Superior temporal gyrus (tissue), 1 donor: ENCODE results near the gene HMGN1.

Source experiments
- DNase-seq: peaks from one replicate; pipeline ENCODE4 v3.0.0-alpha.2; 2016; ENCODE audit errors: extremely low spot score

HMGN1 gene

DNA sequence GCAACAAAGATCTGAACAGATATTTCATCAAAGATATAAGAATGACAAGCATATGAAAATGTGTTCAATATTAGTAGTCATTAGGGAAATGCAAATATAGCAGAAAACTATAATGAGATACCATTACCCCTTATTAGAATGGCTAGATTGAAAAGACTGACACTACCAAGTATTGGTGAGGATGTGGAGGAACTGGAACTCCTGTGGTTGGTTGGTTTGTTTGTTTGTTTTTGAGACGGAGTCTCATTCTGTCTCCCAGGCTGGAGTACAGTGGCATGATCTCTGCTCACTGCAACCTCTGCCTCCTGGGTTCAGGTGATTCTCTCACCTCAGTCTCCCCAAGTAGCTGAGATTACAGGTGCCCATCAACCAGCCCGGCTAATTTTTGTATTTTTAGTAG is 18.9 kb upstream of the HMGN1 start:
- DNase-seq, result no peak

DNA sequence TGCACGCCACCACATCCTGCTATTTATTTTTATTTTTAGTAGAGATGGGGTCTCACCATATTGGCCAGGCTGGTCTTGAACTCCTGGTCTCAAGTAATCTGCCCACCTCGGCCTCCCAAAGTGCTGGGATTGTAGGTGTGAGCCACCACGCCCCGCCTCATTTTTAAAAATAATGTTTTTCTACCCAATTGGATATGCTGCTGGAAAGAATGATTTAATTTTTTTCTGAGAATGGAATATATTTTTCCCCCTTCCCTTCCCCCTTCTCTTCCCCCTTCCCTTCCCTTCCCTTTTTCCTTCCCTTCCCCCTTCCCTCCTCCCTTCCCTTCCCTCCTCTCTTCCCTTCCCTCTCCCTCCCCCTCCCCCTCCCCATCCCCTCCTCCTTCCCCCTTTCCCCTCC is 17.7 kb upstream of the HMGN1 start:
- no peak for DNase-seq

DNA sequence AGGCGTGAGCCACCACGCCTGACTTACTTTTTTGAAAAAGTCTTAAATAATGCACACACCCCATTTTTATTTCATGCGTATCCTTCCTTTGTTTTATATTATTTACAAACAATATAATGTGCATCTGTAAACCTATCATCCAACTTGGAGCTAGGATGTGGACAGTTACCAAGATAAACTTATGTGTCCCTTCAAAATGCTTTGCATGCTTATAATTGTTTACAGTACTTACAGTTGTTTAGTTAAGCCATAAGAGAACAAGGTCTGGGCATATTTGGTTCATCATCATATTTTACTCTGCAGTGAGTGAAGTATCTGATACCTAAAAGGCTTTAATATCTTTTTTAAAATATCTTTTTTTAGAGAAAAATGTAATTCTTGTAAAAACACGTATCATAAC is 16.1 kb upstream of the HMGN1 start:
- no peak for DNase-seq

DNA sequence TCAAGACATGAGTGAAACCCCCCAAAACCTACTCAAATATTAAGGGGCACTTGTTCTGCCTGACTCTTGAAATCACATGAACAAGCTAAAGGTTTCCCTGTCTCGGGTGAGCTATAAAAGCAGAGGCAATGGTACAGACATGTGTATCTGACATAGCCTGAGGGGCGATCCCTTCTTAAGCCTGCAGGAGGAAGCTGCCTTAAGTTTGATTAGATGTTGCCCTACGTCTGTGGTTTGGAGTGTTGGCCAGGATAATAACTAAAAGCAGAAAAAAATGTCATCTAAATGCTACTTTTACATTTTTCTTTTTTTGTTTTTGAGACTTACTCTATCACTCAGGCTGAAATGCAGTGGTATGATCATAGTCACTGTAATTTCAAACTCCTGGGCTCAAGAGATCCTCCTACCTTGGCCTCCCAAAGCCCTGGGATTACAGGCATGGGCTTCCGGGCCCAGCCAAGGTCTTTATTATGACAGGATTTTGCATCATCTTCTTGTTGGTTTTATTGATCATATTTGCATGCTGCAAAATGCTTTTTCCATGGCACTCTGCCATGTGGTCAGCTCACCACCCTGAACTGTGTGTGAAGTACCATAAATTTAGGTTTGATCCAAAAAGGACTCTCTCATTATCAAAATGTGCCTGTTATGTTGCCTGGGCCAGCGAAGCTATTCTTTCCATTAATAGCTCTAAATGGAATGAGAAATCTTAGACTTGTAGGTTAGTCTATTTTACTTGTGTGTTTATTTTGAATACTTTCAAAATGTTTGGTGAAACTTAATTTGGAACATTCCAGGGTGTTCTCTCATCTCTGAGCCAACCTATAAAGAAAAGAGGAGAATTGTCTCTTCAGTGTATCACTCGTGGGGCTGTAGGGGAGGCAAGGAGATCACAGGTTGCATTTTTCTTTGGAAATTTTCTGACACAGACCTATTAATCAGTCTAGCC is 15.0 kb upstream of the HMGN1 start:
- no peak for DNase-seq

DNA sequence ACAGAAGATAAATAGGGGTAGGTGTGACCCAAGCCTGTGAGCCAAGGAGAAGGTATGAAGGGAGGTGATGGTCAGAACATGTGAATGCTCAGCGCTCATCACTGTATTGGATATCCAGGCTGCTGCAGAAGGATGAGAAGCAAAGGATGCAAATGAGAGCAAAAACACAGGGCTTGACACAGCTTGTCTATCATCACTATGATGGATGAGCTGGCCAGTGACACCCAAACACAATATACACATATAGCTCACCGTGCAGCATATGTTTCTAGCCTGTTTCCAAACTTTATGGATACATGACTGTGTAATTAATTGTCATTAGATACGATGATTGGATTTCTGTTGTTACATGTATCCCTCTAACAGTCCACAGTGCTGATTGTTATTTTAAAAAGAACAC is 13.8 kb upstream of the HMGN1 start:
- DNase-seq, result no peak

DNA sequence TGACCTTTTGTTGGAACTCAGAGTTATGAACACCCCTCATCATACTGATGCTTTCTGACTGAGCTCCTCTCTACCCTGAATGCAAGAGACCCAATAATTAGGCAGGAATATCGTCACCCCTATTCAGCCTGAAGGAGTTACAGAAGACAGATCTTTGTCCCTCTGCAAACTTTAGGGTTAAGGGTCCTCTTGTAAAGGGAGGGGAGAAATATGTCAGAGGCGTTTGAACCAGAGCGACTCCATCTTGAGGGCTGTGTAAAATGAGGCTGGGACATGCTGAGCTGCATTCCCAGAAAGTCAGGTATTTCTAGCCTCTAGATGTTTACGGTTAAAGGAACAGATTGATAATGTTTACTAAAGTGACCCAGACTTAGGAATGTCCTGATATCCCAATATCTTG is 10.5 kb upstream of the HMGN1 start:
- no peak for DNase-seq

DNA sequence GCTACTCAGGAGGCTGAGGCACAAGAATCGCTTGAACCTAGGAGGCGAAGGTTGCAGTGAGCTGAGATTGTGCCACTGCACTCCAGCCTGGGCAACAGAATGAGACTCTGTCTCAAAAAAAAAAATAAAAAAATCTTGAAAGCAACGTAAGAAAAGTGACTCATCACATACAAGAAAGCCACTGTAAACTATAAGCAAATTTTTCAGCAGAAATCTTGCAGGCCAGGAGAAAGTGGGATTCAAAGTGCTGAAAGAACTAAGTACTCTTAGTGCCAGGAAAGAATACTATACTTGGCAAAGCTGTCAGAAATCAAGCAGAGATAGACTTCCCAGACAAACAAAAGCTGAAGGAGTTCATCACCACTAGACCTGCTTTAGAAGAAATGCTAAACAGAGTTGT is 4.4 kb upstream of the HMGN1 start:
- no peak for DNase-seq

DNA sequence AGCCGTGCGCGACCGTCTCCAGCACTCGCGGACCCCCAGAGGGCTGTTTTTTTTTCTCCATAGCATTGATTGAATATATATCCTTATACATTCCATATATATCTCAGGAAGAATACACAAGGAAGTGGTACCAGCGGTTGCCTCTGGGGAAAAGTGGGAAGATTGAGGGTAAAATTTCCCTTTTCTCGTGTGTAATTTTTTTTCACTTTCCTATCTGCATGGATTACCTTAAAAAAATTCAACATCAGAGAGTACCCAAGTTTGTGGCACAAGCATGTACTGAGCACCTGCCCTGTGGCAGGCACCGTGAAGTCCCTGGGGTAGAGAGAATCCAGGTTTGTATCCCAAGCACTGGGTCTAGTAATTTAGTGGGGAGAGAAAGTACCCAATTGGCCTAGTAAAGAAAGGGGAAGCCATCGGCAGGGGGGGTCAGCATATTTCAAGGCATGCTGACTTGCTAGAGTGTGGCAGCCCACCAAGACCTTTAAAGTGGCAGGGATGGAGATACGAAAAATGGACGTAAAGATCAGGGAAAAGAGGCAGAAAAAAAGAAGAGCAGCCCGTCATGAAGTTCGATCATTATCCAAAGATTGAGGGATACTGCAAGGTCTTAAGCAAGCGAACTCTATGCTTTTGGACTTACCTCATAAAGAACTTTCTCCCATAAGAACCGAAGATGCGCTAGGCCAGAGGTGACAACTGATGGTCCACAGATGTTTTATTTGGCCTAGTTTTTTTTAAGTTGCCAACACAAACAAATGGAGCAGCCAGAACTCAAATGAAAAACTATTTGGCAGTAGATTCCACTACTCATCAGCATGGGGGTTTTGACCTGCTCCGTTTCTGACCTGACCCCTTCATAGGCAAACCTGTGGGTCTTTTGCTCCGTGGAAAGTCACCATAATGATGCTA is 1.5 kb upstream of the HMGN1 start:
- no peak for DNase-seq

DNA sequence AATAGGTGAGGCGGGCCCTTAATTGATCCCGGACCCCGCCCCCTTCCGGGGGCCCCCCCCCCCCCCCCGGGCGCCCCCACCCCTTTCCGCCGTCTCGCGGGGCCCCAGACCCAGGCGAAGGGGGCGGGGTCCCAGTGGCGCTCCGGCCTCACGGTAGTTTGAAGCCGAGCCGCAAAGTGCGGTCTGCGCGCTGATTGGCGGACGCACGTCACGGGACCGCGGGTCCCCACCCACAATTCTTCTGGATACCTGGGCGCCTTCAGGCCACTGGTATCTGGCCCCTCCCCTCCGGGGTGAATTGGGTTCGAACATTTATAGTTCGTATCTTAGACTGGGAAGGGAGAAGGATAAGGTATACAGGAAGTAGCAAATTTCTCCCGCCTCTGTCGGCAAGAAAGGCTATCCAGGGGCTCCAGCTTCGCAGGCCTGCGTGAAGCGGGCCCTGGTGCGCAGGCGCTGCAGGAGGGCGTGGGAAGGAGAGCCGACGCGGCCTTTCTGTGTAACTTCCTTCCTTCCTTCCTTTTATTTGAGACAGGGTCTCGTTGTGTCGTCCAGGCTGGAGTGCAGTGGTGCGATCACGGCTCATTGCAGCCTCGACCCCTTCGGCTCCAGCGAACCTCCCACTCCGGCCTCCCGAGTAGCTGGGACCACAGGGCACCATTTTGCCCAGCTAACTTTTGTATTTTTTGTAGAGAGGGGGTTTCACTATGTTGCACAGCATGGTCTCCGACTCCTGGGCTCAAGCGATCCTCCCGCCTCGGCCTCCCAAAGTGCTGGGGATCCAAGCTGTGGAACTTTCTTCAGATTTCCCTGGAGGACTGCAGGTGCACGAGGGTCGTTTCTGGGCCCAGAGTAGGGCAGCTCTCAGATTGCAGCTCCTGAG is 564 bp upstream of the HMGN1 start:
- peak; percentile 97 for DNase-seq

DNA sequence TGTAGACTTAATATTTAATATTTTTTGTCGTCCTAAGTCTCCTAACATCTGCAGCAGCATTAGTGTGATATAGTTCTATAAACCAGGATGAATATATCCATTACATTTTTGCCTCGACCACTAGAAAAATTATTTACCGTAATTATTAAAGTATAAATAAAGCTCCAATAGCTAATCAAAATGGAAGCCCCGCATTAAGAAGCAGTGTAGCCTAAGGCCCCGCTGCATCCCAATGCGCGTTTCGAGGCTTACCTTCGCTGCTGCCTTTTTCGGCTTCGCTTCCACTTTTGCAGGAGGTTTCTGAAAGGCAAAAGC is 891 bp downstream of the HMGN1 start:
- DNase-seq, result no peak

DNA sequence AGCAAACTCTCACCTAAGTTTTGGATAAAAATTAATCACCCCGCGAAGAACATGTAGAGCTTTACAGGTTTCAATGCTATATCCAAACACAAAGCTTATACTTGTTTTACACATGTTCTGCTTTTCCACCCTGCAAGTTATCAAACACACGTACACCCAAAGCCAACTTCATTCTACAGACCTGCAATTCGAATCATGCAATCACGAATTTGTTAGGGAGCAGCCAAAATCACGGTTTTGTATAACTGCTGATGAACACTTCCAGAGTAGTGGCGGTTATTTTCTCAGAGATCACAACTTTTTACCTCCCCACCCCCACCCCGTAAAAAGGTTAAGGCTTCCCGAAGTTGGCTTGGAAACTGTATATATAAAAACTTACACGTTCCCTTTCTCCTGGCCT is 1.4 kb downstream of the HMGN1 start:
- no peak for DNase-seq

DNA sequence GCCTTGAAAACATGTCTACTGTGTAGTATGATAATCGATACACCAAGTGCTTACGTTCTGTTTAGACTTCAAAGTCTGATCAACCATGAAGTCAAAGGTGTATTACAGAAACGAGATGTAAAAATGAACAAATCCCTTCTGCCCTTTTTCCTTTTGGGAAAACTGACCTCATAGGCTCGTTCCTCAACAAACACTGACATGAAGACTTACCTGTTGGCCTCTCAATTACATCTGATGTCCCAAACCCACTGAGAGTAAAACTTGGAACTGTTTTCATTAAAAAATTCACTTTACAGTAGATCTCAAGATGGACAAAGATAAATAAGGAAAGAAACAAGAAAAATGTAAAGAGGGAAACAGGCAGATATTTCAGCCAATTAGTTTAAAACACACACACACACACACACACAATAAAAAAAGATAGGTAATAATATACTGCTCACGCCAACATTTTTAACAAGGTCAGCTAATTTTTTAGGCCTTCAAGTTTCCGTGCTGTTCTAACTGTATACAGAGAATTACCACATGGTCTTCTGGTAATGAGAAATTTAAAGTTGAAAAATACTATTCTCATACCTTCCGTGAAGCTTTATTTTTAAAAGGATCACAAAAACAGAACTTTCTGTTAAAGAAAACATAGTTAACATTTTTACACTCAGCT is 2.1 kb downstream of the HMGN1 start:
- no peak for DNase-seq

DNA sequence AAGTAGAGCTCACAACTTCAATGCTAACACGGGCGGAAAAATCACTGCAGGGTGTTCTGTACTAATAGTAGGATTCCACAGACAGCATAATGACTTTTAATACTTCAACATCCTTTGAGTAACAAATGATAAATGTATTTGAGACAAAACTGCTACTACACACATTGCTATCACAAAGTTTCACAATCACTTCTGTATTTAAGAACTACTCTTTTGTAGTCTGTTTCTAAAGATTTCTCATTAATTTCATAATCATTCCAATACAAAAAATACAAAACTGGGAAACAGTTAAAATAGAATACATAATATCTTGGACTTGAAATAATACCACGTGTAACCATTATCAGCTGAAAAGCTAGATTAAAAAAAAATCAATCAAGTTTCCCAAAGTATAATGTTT is 2.7 kb downstream of the HMGN1 start:
- DNase-seq, result no peak

DNA sequence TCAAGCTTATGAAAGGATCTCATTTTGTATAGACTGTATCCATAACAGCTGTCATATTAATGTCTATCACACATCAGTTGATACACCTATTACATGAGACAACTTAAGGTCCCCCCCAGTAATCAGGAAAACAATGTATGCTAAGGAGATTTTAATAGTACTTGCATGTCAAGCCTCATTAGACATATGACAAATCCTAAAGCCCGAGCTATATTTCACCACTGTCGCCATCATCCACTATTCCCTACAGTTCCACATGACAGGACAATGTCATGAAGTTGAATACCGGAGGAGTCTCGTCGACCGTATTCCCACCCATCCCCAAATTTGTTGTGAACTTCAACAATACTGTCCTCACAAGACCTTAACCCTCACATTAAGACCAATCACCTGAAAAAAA is 3.4 kb downstream of the HMGN1 start:
- DNase-seq, result no peak

DNA sequence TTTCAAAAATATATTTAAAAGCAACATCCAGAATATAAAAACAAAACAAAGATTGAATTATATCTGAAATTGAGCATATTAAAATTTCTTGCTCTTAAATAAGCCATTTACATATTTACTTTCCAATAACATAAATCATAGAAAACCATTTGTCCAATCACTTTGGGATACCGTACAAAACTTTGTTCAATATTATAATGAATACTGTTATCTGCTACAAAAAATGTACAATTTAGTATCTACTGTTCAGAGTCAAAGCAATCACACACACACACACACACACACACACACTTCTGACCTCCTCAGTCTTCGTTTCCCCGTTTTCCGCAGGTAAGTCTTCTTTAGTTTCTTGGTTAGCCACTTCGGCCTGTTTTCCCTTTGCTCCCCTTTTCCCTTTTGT is 4.0 kb downstream of the HMGN1 start:
- no peak for DNase-seq

DNA sequence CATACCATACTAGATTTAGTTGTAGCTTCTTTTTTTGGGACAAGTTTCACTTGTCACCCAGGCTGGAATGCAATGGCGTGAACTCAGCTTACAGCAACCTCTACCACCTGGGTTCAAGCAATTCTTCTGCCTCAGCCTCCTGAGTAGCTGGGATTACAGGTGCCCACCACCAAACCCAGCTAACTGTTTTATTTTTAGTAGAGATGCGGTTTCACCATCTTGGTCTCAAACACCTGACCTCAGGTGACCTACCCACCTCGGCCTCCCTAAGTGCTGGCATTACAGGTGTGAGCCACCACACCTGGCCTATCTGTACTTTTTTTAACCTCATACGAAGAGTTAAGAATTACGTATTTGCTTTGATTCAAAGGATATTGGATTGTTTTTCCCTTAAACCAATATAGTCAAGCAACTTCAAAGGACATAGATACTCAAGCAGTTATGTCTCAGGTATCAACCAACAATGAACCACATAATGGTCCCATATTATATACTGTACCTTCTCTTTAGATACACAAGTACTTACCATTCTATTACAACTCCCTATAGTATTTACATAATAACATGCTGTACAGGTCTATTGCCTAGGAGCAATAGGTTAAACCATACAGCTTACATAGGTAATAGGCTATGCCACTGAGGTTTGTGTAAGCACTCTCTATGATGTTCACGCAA is 7.5 kb downstream of the HMGN1 start:
- DNase-seq, result no peak

DNA sequence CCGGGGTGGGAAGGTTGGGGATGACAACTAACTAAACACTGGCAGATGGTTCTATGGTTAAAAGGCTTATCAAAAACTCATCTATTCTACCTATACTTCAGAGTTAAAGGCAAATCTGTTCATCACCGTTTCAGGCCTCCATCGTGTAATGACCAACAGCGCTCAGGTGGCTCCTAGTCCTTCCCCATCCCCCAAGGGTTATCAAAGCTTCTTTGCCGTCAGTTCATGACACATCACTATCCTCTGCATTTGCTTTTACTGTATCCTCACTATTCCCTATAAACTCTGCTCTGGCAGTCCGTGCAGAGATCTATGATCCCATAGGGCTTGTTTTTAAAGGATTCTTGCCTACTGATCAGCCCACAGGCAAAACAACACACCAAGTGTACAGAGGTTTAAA is 8.2 kb downstream of the HMGN1 start:
- no peak for DNase-seq

DNA sequence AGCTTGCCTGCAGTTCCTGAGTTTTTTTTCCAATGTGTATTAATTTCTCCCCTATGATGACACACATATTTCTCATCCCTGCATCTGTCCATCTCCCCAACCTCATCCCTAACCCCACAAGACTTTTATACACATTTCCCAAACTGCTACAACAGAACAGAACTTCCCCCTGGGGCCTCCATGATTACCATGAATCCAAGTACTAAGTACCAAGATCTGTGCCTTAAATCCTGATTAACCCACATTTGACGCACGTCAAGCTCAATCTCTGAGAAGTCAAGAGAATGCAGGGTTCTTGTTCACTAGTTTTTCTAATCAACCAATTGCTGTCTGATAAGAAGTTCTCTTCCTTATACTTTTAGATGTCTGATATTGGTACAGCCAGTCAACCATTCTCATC is 9.7 kb downstream of the HMGN1 start:
- no peak for DNase-seq

DNA sequence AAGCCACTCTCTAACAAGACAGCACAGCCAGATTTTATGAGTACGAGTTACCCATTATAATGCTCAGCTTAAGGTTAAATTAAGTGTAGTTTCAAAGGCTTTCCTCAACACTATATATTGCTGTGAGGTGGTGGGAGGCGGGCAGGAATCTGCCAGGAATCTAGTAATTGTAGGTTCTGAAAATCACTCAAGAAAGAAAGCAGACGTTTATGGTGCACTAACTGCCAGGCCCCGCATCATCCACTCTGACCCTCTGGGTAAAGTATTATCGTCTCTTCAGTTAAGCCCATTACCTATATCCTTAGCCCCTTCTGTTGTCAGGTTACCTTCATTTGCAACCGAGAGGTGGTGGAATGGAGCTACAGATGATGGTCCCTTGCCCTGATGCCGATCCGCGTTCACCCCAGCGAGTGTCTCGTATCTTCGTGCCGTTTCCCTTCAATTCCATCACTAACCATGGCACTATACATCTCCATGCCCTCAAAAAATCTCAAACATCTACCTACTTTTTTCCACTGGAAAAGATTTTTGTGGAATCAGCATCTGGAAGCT is 12.4 kb downstream of the HMGN1 start:
- DNase-seq, result no peak

DNA sequence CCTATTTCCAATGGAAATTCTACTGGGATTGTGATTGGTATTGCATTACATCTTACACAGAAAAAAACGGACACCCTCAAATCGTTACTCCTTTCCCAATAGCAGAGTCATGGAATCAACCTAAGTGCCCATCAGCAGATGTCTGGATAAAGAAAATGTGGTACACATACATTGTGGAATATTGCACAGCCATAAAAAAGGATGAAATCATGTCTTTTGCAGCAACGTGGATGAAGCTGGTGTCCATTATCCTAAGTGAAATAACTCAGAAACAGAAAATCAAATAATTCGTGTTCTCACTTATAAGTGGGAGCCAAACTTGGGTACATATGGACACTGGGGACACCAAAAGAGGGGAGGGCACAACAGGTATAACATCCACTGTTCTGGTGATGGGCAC is 14.3 kb downstream of the HMGN1 start:
- DNase-seq, result no peak

DNA sequence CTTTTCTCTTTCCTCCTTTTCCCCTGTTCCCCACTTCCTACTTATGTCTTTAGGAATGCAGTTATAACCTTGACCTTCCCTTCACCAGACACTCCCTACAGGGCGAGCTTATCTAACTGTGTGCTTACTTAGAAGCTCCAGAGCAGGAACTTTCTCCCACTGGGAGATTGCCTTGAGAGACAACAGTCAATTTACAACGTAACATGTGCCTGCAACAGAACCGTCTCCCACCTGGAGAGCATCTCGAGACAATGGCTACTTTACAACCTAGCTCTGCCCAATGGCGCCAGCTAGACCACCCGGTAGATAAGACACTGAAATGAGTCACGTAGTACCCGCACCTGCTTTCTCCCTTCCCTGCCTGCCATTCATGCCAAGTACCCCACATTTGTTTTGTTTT is 16.7 kb downstream of the HMGN1 start:
- no peak for DNase-seq
